ENCODE measurements around the gene TAS2R31. TPM values are rescaled to one million over a fixed set of nuclear protein-coding genes. Genes with fewer than 3 reads are reported as not detected.

The TAS2R31 gene
- polyA plus RNA-seq, 1 experiment: 0.60 TPM

DNA sequence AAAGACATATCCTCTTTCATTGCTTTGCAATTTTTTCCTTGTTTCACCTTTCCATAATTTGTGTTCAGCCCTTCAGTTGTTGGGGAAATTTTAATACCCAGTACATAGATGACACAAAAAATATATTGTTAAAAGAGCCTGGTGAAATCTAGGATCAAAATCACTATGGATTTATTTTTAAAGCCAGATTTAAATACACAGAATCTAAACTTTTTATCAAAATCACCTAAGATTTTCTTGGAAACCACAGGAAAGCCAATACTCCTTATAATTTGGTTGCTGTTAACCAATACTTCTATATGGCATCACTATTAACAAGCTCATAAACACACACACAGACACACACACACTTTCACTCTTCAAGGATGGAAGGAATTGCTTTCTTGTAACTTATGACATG, 33.0 kb downstream of the TAS2R31 start, which contains the start of gene TAS2R20:
TSS of gene TAS2R20 (minus strand) at position 101 of the 400 bp plus-strand sequence. CDS start 429 bp downstream, outside the sequence.
- H3K9me3 ChIP-seq (ENCODE audit: control insufficient read depth, insufficient read depth, low read length): no peaks in the 10 kb centered on the region
- TF ChIP-seq, protein P1, sequence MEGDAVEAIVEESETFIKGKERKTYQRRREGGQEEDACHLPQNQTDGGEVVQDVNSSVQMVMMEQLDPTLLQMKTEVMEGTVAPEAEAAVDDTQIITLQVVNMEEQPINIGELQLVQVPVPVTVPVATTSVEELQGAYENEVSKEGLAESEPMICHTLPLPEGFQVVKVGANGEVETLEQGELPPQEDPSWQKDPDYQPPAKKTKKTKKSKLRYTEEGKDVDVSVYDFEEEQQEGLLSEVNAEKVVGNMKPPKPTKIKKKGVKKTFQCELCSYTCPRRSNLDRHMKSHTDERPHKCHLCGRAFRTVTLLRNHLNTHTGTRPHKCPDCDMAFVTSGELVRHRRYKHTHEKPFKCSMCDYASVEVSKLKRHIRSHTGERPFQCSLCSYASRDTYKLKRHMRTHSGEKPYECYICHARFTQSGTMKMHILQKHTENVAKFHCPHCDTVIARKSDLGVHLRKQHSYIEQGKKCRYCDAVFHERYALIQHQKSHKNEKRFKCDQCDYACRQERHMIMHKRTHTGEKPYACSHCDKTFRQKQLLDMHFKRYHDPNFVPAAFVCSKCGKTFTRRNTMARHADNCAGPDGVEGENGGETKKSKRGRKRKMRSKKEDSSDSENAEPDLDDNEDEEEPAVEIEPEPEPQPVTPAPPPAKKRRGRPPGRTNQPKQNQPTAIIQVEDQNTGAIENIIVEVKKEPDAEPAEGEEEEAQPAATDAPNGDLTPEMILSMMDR (IDR thresholded peaks at IDR 0.05; ENCODE audit: low read depth, low read length): no peak
- DNase-seq (ENCODE audit: low read depth, low spot score): no peak
- H3K27me3 ChIP-seq (ENCODE audit: control insufficient read depth, insufficient read depth, low read length): no peaks in the 10 kb centered on the region
- H3K4me3 ChIP-seq (ENCODE audit: low read depth, low read length): no peak within 1 kb of the TSS
- no peak within 1 kb of the TSS for H3K27ac ChIP-seq (ENCODE audit: low read depth, low read length)
- ChIA-PET POLR2A (no interaction called here), CTCF (no interaction called here)

DNA sequence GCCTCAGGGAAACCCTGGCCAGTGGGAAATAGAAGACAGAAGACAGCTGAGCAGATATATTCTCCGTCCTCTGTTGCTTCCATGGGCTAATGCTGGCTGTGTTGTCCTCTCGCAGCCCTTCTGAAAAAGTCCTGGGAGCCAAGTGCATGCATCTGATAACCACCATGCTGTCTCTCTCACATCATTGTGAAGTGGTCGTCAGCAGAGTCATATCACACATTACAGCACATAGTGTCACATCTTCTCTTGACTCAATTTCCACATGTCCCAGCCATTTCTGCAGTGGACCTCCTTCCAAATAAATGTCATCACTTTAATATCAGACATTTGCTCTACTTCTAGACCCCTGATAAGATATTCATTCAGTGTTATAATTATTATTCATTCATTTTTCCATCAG, 36.9 kb downstream of the TAS2R31 start:
- no peak for DNase-seq (ENCODE audit: low read depth, low spot score)
- POLR2A ChIA-PET: no interaction called here

DNA sequence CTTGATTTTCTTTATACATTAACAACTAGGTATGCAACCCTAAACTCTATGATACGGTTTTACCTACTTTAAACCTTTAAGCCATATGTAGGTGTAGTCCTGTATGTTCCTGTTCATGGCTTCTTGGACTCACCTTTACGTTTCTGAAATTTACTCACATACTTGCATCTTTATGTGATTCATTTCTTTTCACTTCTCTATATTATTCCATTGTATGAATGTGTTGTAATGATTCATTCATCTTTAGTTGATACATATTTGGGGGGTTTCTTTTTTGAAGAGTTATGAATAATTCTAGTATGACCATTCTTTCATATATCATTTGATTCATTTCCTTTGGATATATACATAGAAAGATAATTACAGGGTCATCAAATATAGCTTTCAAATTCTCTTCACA, 42.1 kb downstream of the TAS2R31 start:
- TF ChIP-seq, protein P1 (IDR thresholded peaks at IDR 0.05; ENCODE audit: low read depth, low read length): no peak
- ChIA-PET CTCF (no interaction called here), POLR2A (no interaction called here)
- H3K27ac ChIP-seq (ENCODE audit: low read depth, low read length): no peak overlapping the region
- no peak overlapping the region for H3K4me3 ChIP-seq (ENCODE audit: low read depth, low read length)
- H3K9me3 ChIP-seq (ENCODE audit: control insufficient read depth, insufficient read depth, low read length): no peaks in the 10 kb centered on the region
- H3K27me3 ChIP-seq (ENCODE audit: control insufficient read depth, insufficient read depth, low read length): no peaks in the 10 kb centered on the region
- no peak for DNase-seq (ENCODE audit: low read depth, low spot score)

More for the DNA sequence above, 36.9 kb downstream of the TAS2R31 start:
- TF ChIP-seq, protein P1 (IDR thresholded peaks at IDR 0.05; ENCODE audit: low read depth, low read length): no peak
- Histone ChIP-seq H3K27ac (ENCODE audit: low read depth, low read length) (no peak overlapping the region), H3K4me3 (ENCODE audit: low read depth, low read length) (no peak overlapping the region), H3K9me3 (ENCODE audit: control insufficient read depth, insufficient read depth, low read length) (no peaks in the 10 kb centered on the region), H3K27me3 (ENCODE audit: control insufficient read depth, insufficient read depth, low read length) (no peaks in the 10 kb centered on the region)
- CTCF ChIA-PET: no interaction called here

DNA sequence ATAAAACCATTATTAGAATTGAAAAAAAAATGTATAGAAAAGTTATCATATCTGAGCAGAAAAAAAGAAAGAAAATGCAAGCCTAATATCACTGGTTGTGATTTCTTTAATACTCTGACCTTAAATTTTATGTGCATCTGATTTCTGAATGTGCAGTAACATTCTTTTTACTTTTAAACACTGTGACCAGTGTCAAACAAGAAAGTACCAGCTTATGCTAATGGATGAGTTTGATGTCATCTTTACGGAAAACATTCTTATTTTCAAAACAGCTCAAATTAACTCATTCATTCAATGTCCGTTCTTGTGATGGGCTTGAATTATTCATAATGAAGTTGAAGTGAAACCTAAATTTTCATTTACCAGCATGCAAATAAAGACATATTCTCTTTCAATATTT, 44.4 kb downstream of the TAS2R31 start, which contains the start of gene TAS2R50:
TSS of gene TAS2R50 (minus strand) at position 101 of the 400 bp plus-strand sequence. CDS start at position 49, 52 bp downstream.
- ChIA-PET POLR2A (no interaction called here), CTCF (interaction anchor here (0.9 kb wide), 1 partner anchor 10 kb away, joined by 3 read pairs; no protein-coding TSS in a partner anchor)
- no peaks in the 10 kb centered on the region for H3K9me3 ChIP-seq (ENCODE audit: control insufficient read depth, insufficient read depth, low read length)
- no peak within 1 kb of the TSS for H3K4me3 ChIP-seq (ENCODE audit: low read depth, low read length)
- H3K27ac ChIP-seq (ENCODE audit: low read depth, low read length): no peak within 1 kb of the TSS
- no peak for DNase-seq (ENCODE audit: low read depth, low spot score)
- TF ChIP-seq, protein P1 (IDR thresholded peaks at IDR 0.05; ENCODE audit: low read depth, low read length): no peak
- H3K27me3 ChIP-seq (ENCODE audit: control insufficient read depth, insufficient read depth, low read length): no peaks in the 10 kb centered on the region

DNA sequence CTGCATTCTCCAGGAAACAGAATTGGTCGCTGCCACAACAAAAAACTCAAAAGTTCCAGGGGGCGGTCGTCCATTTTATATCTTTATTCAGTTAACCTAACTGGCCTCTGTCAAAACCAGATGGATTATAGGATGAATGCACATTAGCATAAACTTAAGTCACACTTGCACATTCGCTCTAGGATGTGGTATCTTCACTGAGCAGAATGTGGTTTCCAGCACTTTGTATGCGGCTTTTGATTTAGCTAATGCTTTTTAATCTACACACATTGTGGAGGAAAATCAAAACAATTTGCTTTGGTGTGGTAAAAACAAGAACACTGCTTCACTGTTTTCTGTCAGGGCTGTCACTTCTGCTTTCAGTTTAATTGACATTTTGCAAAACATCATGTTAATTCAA, 49.0 kb downstream of the TAS2R31 start:
- Histone ChIP-seq H3K27me3 (ENCODE audit: control insufficient read depth, insufficient read depth, low read length) (no peaks in the 10 kb centered on the region), H3K9me3 (ENCODE audit: control insufficient read depth, insufficient read depth, low read length) (no peaks in the 10 kb centered on the region), H3K27ac (ENCODE audit: low read depth, low read length) (no peak overlapping the region), H3K4me3 (ENCODE audit: low read depth, low read length) (no peak overlapping the region)
- CTCF ChIA-PET: no interaction called here
- DNase-seq (ENCODE audit: low read depth, low spot score): no peak
- TF ChIP-seq, protein P1 (IDR thresholded peaks at IDR 0.05; ENCODE audit: low read depth, low read length): no peak
- POLR2A ChIA-PET: no interaction called here

Other genes starting within 250 kb of the TAS2R31 start
- gene TAS2R7, start 228.8 kb downstream of the TAS2R31 start, polyA plus RNA-seq (2011; rRNA removed): not detected in 2 replicates
- 0.06 TPM in 1 of 2 replicates, not detected in the other for gene TAS2R8, start 224.1 kb downstream of the TAS2R31 start, polyA plus RNA-seq (2011; rRNA removed)
- gene TAS2R9, start 221.2 kb downstream of the TAS2R31 start, polyA plus RNA-seq (2011; rRNA removed): not detected in 2 replicates
- gene TAS2R10, start 205.0 kb downstream of the TAS2R31 start, polyA plus RNA-seq (2011; rRNA removed): 0.24 and 0.71 TPM in 2 replicates
- gene PRR4, start 181.9 kb downstream of the TAS2R31 start, polyA plus RNA-seq (2011; rRNA removed): 3.2 and 4.3 TPM in 2 replicates
- gene PRH1, start 147.2 kb downstream of the TAS2R31 start, polyA plus RNA-seq (2011; rRNA removed): 3.1 and 4.2 TPM in 2 replicates
- gene TAS2R13, start 121.8 kb downstream of the TAS2R31 start, polyA plus RNA-seq (2011; rRNA removed): 0.10 and 0.16 TPM in 2 replicates
- gene PRH2, start 102.2 kb downstream of the TAS2R31 start, polyA plus RNA-seq (2011; rRNA removed): 0.16 TPM in 1 of 2 replicates, not detected in the other
- gene TAS2R14, start 92.1 kb downstream of the TAS2R31 start, polyA plus RNA-seq (2011; rRNA removed): 2.1 and 3.2 TPM in 2 replicates
- 0.21 and 0.24 TPM in 2 replicates for gene TAS2R50, start 44.5 kb downstream of the TAS2R31 start, polyA plus RNA-seq (2011; rRNA removed)
- 0.62 and 0.67 TPM in 2 replicates for gene TAS2R20, start 33.1 kb downstream of the TAS2R31 start, polyA plus RNA-seq (2011; rRNA removed)
- gene TAS2R19, start 8.8 kb downstream of the TAS2R31 start, polyA plus RNA-seq (2011; rRNA removed): 0.46 and 0.48 TPM in 2 replicates
- 0.30 TPM in 1 of 2 replicates, not detected in the other for gene TAS2R46, start 30.9 kb upstream of the TAS2R31 start, polyA plus RNA-seq (2011; rRNA removed)
- not detected in 2 replicates for gene TAS2R43, start 60.9 kb upstream of the TAS2R31 start, polyA plus RNA-seq (2011; rRNA removed)
- 0.07 TPM in 1 of 2 replicates, not detected in the other for gene TAS2R30, start 103.2 kb upstream of the TAS2R31 start, polyA plus RNA-seq (2011; rRNA removed)
- 4.8 and 6.4 TPM in 2 replicates for gene SMIM10L1, start 139.8 kb upstream of the TAS2R31 start, polyA plus RNA-seq (2011; rRNA removed)
- not detected in 2 replicates for gene TAS2R42, start 155.5 kb upstream of the TAS2R31 start, polyA plus RNA-seq (2011; rRNA removed)
- not detected in 2 replicates for gene PRB3, start 238.3 kb upstream of the TAS2R31 start, polyA plus RNA-seq (2011; rRNA removed)